ENCODE results near the gene ADIPOR2. TPM values are rescaled to one million over a fixed set of nuclear protein-coding genes. Genes with fewer than 3 reads are reported as not detected.

The ADIPOR2 gene
- total RNA-seq, 1 experiment from 2014 or later: 45.3 TPM

DNA sequence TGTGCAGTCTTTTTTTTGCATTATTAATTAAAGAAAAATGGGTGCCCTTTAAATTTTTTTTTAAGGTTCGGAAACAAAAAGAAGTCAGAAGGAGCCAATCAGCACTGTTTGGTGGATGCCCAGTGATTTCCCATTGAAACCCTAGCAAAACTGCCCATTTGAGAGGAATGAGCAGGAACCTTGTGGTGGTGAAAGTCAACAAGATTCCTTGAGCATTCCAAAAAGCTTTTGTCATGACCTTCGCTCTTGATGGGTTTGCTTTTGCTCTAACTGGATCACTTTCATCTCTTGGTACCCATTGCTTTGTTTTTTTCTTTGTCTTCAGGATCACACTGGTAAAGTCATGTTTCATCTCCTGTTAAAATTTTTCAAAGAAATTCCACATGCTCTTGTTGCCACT, 54.1 kb downstream of the ADIPOR2 start:
- H3K79me1 ChIP-seq (ENCODE audit: insufficient read depth, low read depth, low read length, poor library complexity, severe bottlenecking): peaks cover 4% of the 10 kb centered on the region
- H4K8ac ChIP-seq (replicated peaks; ENCODE audit: insufficient read length, low read depth, low read length): no peak overlapping the region
- no peak overlapping the region for H3K56ac ChIP-seq (ENCODE audit: insufficient read length, low read depth, low read length)
- H3K18ac ChIP-seq (ENCODE audit: insufficient read length, low read depth, low read length): no peak overlapping the region
- H4K20me1 ChIP-seq (ENCODE audit: control insufficient read depth, insufficient read depth, insufficient read length): no peaks in the 10 kb centered on the region
- no peak overlapping the region for H2BK15ac ChIP-seq (ENCODE audit: low read depth, low read length)
- no peak overlapping the region for H2BK20ac ChIP-seq (ENCODE audit: low read depth, low read length, poor library complexity, severe bottlenecking)
- H2BK120ac ChIP-seq (ENCODE audit: low read depth, low read length, poor library complexity, severe bottlenecking): no peak overlapping the region
- WGBS (ENCODE audit: extremely low coverage, insufficient read length, low lambda C conversion rate): no CpG with 5 or more reads among the region's 2 CpGs
- H3K36me3 Mint-ChIP-seq (ENCODE audit: insufficient read depth in 1 of 3, low read depth in 3 of 3): peaks cover 30 to 39% (median 38%) of the 10 kb centered on the region in 3 experiments
- peaks cover 2% of the 10 kb centered on the region; the same call in 1 of the 2 replicates for H3K4me1 ChIP-seq (ENCODE audit: insufficient read depth, low read length)
- H3T11ph ChIP-seq (ENCODE audit: low read length): no peak overlapping the region
- H2BK12ac ChIP-seq (ENCODE audit: insufficient read length, low read depth, low read length): no peak overlapping the region
- DNase-seq: no peak
- H3K9me3 ChIP-seq (ENCODE audit: control insufficient read depth, low read depth, low read length): no peaks in the 10 kb centered on the region
- H3K27me3 ChIP-seq (ENCODE audit: insufficient read depth, low read length): no peaks in the 10 kb centered on the region
- TF ChIP-seq, protein P1, sequence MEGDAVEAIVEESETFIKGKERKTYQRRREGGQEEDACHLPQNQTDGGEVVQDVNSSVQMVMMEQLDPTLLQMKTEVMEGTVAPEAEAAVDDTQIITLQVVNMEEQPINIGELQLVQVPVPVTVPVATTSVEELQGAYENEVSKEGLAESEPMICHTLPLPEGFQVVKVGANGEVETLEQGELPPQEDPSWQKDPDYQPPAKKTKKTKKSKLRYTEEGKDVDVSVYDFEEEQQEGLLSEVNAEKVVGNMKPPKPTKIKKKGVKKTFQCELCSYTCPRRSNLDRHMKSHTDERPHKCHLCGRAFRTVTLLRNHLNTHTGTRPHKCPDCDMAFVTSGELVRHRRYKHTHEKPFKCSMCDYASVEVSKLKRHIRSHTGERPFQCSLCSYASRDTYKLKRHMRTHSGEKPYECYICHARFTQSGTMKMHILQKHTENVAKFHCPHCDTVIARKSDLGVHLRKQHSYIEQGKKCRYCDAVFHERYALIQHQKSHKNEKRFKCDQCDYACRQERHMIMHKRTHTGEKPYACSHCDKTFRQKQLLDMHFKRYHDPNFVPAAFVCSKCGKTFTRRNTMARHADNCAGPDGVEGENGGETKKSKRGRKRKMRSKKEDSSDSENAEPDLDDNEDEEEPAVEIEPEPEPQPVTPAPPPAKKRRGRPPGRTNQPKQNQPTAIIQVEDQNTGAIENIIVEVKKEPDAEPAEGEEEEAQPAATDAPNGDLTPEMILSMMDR (conservative IDR thresholded peaks at IDR 0.05): no peak
- peaks cover 19 to 22% of the 10 kb centered on the region in 2 experiments for H3K9me3 Mint-ChIP-seq
- H4K91ac ChIP-seq (ENCODE audit: insufficient read length, low read depth, low read length): no peak overlapping the region
- H3K27ac ChIP-seq (ENCODE audit: insufficient read length, low read depth, low read length): no peak overlapping the region
- H3K9ac ChIP-seq (ENCODE audit: extremely low read depth, insufficient read length, low read length): no peak overlapping the region
- H3K27me3 Mint-ChIP-seq (ENCODE audit: low read depth): no peaks in the 10 kb centered on the region
- H2BK5ac ChIP-seq (ENCODE audit: insufficient read length, low read length): no peak overlapping the region
- no peak overlapping the region for H4K5ac ChIP-seq (ENCODE audit: insufficient read length, low read depth, low read length)
- peaks cover 22 to 24% of the 10 kb centered on the region in 2 experiments for H3K4me1 Mint-ChIP-seq
- H2AFZ ChIP-seq (ENCODE audit: low read length): no peak overlapping the region
- H3K27ac Mint-ChIP-seq: 0 out of 7 replicates have a peak overlapping the region, but pooled peaks of 1 of the 3 experiments have one; percentile 9
- H3K23me2 ChIP-seq (ENCODE audit: insufficient read length, low read depth, low read length, poor library complexity, severe bottlenecking): no peaks in the 10 kb centered on the region
- H3K23ac ChIP-seq (ENCODE audit: insufficient read length, low read depth, low read length): no peak overlapping the region
- no peak overlapping the region for H3K14ac ChIP-seq (ENCODE audit: insufficient read depth, low read length)
- H2AK5ac ChIP-seq (ENCODE audit: insufficient read length, low read length): no peak overlapping the region
- H3K79me2 ChIP-seq (ENCODE audit: insufficient read depth, low read length): peaks cover 7% of the 10 kb centered on the region; the same call in 1 of the 2 replicates
- H3K4me2 ChIP-seq (ENCODE audit: insufficient read depth, insufficient read length, low read length): no peak overlapping the region
- no peak overlapping the region for H3K4ac ChIP-seq (ENCODE audit: low read depth, low read length)
- no peak overlapping the region for H3K4me3 Mint-ChIP-seq
